Keratinocyte (primary cell): Measurements from ENCODE around the gene KCNQ4. TPM values are rescaled to one million over a fixed set of nuclear protein-coding genes. Genes with fewer than 3 reads are reported as not detected.

Source experiments
- DNase-seq: peaks from one replicate; pipeline ENCODE4 v3.0.0-alpha.2; 2011; ENCODE audit warnings: low read depth, missing footprints, low spot score
- FAIRE-seq: peaks from 2 replicates; lab custom pipeline; 2011; peaks lifted over from hg19 to GRCh38; lab: Jason Lieb, UNC
- H2AFZ ChIP-seq: 2 replicates; pipeline ENCODE4 v1.6.0; 2012; ENCODE audit warnings: low read length, control low read depth, inconsistent platforms; ENCODE audit not compliant: control insufficient read depth
- H3K27ac ChIP-seq: 2 replicates; pipeline ENCODE4 v1.5.1; 2011; ENCODE audit warnings: low read length; ENCODE audit not compliant: control insufficient read depth, insufficient read depth
- H3K27me3 ChIP-seq: 3 replicates; pipeline ENCODE4 v1.6.0; 2011; ENCODE audit warnings: low read length; ENCODE audit not compliant: control insufficient read depth, insufficient read depth; ENCODE audit errors: extremely low read depth
- H3K36me3 ChIP-seq, 2 experiments: 2 replicates in 1 of 2; 3 replicates in 1 of 2; pipeline ENCODE4 v1.5.1; 2011; ENCODE audit warnings: low read length in 2 of 2, mild to moderate bottlenecking in 1 of 2; ENCODE audit not compliant: control insufficient read depth in 2 of 2, insufficient read depth in 2 of 2; ENCODE audit errors: extremely low read depth in 1 of 2
- H3K4me1 ChIP-seq: 3 replicates; pipeline ENCODE4 v1.5.1; 2011; ENCODE audit warnings: low read length; ENCODE audit not compliant: control insufficient read depth, insufficient read depth; ENCODE audit errors: extremely low read depth
- H3K4me2 ChIP-seq: 3 replicates; pipeline ENCODE4 v1.6.0; 2011; ENCODE audit warnings: low read depth, low read length; ENCODE audit not compliant: control insufficient read depth, insufficient read depth; ENCODE audit errors: extremely low read depth
- H3K4me3 ChIP-seq, 3 experiments: fragments of 200-600 bp in 1 of 3; sonication (generic) in 1 of 3; 2 replicates in 2 of 3; 3 replicates in 1 of 3; pipeline ENCODE4 v1.5.1; 2011 to 2016; ENCODE audit warnings: low read length in 3 of 3, mild to moderate bottlenecking in 3 of 3, control low read depth in 2 of 3, inconsistent platforms in 1 of 3, low read depth in 1 of 3, mixed read lengths in 1 of 3, mixed run types in 1 of 3, moderate library complexity in 1 of 3; ENCODE audit not compliant: control insufficient read depth in 2 of 3, insufficient read depth in 2 of 3; ENCODE audit errors: extremely low read depth in 1 of 3
- H3K79me2 ChIP-seq: 2 replicates; pipeline ENCODE4 v1.6.0; 2012; ENCODE audit warnings: low read length; ENCODE audit not compliant: control insufficient read depth, insufficient read depth
- H3K9ac ChIP-seq: 3 replicates; pipeline ENCODE4 v1.6.0; 2011; ENCODE audit warnings: low read length; ENCODE audit not compliant: control insufficient read depth, insufficient read depth; ENCODE audit errors: extremely low read depth
- H3K9me1 ChIP-seq: 3 replicates; pipeline ENCODE4 v1.6.0; 2011; ENCODE audit warnings: low read length; ENCODE audit not compliant: control insufficient read depth, insufficient read depth; ENCODE audit errors: extremely low read depth
- H3K9me3 ChIP-seq: 2 replicates; pipeline ENCODE4 v1.5.1; 2012; ENCODE audit warnings: low read depth, low read length; ENCODE audit not compliant: control insufficient read depth
- H4K20me1 ChIP-seq: 3 replicates; pipeline ENCODE4 v1.6.0; 2011; ENCODE audit warnings: low read length; ENCODE audit not compliant: control insufficient read depth, insufficient read depth; ENCODE audit errors: extremely low read depth
- EZH2 ChIP-seq: IDR thresholded peaks from one replicate; pipeline ENCODE4 v1.6.1; 2012; ENCODE audit warnings: inconsistent platforms, mild to moderate bottlenecking, low read length, moderate library complexity
- dilution Hi-C: fragments of 300-500 bp; cut with MboI; formaldehyde crosslinking; loops from one replicate; pipeline ENCODE4 v1.7.0; 2020; ENCODE audit warnings: low sequenced_read_pairs; ENCODE audit not compliant: extremely low pct_ligation_motif_present
- polyA plus RNA-seq, 5 experiments: library from polyadenylated mRNA; depleted of rRNA in 3 of 5; stranded (reverse) in 3 of 5; stranded (forward) in 1 of 5; unstranded in 1 of 5; fragments of >200 nt; gene quantifications; 1 replicate in 1 of 5; 2 replicates in 3 of 5; 3 replicates in 1 of 5; pipeline versions ENCODE4 v1.2.1 to v1.2.3, GENCODE V29; 2011 to 2012; ENCODE audit warnings: missing spikeins in 2 of 5, low read depth in 1 of 5, low replicate concordance in 1 of 5
- TF ChIP-seq, protein P1 (sequence below), 3 experiments: IDR thresholded peaks in 1 of 3; conservative IDR thresholded peaks in 1 of 3; optimal IDR thresholded peaks in 1 of 3; 2 replicates in 2 of 3; 3 replicates in 1 of 3; pipeline versions ENCODE3 to v1.5.1; 2011; ENCODE audit warnings: low read length in 3 of 3, mild to moderate bottlenecking in 3 of 3, moderate library complexity in 2 of 3, control low read depth in 1 of 3, inconsistent platforms in 1 of 3; ENCODE audit not compliant: insufficient read depth in 2 of 3; ENCODE audit errors: extremely low read depth in 1 of 3

KCNQ4 gene
- polyA plus RNA-seq, 1 donor (not counting 4 experiments of a cell fraction or from before 2014, with no cell fraction given) = not detected

DNA sequence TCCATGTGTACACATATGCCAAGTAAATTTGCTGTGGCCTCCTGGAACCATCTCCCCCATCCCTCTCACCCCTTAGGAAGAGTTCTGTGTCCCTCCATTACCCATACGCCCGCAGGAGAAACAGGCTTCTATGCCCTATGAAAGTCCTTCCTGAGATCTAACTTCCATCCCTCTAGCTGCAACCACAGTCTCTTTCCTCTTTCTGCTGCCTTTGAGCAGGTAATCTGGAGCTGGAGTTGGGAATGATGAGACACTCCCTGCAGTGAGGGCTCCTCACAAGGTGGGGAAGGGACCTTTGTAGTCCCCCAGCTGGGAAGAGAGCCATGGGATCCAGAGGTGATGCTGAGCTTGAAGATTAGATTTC is 2.0 kb upstream of the KCNQ4 start:
- Histone ChIP-seq H3K9me3 (no peaks in the 10 kb centered on the region), H3K79me2 (no peaks in the 10 kb centered on the region), H3K36me3 (no peaks in the 10 kb centered on the region), H3K4me3 (no peak overlapping the region), H3K9me1 (no peaks in the 10 kb centered on the region), H3K4me2 (no peak overlapping the region), H3K9ac (no peak overlapping the region), H3K27me3 (peaks cover 36% of the 10 kb centered on the region), H2AFZ (no peak overlapping the region), H3K27ac (no peak overlapping the region), H4K20me1 (no peaks in the 10 kb centered on the region), H3K4me1 (peaks cover 3% of the 10 kb centered on the region)
- dilution Hi-C loops = no loop called here
- no peak for TF ChIP-seq EZH2
- TF ChIP-seq, protein P1, sequence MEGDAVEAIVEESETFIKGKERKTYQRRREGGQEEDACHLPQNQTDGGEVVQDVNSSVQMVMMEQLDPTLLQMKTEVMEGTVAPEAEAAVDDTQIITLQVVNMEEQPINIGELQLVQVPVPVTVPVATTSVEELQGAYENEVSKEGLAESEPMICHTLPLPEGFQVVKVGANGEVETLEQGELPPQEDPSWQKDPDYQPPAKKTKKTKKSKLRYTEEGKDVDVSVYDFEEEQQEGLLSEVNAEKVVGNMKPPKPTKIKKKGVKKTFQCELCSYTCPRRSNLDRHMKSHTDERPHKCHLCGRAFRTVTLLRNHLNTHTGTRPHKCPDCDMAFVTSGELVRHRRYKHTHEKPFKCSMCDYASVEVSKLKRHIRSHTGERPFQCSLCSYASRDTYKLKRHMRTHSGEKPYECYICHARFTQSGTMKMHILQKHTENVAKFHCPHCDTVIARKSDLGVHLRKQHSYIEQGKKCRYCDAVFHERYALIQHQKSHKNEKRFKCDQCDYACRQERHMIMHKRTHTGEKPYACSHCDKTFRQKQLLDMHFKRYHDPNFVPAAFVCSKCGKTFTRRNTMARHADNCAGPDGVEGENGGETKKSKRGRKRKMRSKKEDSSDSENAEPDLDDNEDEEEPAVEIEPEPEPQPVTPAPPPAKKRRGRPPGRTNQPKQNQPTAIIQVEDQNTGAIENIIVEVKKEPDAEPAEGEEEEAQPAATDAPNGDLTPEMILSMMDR (optimal IDR thresholded peaks at IDR 0.05 in 1 of 3, IDR thresholded peaks at IDR 0.05 in 1 of 3, conservative IDR thresholded peaks at IDR 0.05 in 1 of 3; ENCODE audit: extremely low read depth in 1 of 3, insufficient read depth in 2 of 3, low read length in 3 of 3) = no peak
- DNase-seq (no peak), FAIRE-seq (no peak)

DNA sequence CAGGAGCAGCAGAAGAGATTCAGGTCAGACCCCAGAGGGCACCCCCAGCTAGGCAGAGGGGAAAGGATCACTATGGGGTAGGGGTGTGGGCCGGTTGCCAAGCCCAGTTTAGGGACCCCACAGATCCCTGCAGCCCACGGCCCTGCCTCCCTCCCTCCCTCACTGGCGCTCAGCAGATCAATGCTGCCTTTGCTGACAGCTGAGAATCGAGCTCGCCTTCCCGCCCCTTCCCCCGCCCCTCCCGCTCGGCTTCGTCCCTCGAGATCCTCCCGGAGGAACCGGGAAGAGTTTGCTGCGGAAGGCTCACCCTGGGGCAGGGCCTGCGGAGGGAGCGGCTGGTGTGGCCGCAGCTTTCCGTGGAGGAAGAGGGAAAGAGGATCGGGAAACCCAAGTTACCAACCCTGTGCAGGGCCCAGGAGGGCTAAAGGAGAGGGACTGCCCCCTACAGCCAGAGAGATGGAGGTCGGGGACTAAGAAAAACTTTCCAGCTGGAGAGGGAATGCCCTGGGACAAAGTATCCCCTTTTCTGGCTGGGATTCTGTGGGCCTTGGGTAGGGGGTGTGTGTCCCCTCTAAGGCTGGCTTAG is 1.1 kb upstream of the KCNQ4 start:
- Histone ChIP-seq H3K36me3 (no peaks in the 10 kb centered on the region), H2AFZ (no peak overlapping the region), H3K27ac (no peak overlapping the region), H3K27me3 (peaks cover 39% of the 10 kb centered on the region), H3K4me2 (no peak overlapping the region), H4K20me1 (no peaks in the 10 kb centered on the region), H3K4me1 (peaks cover 3% of the 10 kb centered on the region), H3K9me3 (no peaks in the 10 kb centered on the region), H3K79me2 (no peaks in the 10 kb centered on the region), H3K9ac (no peak overlapping the region), H3K9me1 (no peaks in the 10 kb centered on the region), H3K4me3 (no peak overlapping the region)
- no peak for FAIRE-seq
- dilution Hi-C loops = no loop called here
- DNase-seq = no peak
- TF ChIP-seq, protein P1 (optimal IDR thresholded peaks at IDR 0.05 in 1 of 3, IDR thresholded peaks at IDR 0.05 in 1 of 3, conservative IDR thresholded peaks at IDR 0.05 in 1 of 3; ENCODE audit: extremely low read depth in 1 of 3, insufficient read depth in 2 of 3, low read length in 3 of 3) = no peak
- TF ChIP-seq EZH2 = no peak
